GM18868 (cell line): ENCODE results near the gene CETN1.
A peak's percentile ranks its signal among the peaks of the same experiment; 100 is the strongest.

Experiments
- ATAC-seq: cut with Tn5 transposase; IDR thresholded peaks from one replicate; pipeline ENCODE4 v1.9.1; 2021; ENCODE audit warnings: mild to moderate bottlenecking, moderate library complexity; ENCODE audit not compliant: unreplicated experiment

Gene CETN1

GRCh38 chr18:574865-575645, 5.1 kb upstream of the CETN1 start:
- ATAC-seq: no peak

- ATAC-seq: no peak
Observed at GRCh38 chr18:576924-577323, 3.3 kb upstream of the CETN1 start.

GRCh38 chr18:577643-578375, 2.4 kb upstream of the CETN1 start:
- no peak for ATAC-seq

GRCh38 chr18:579238-579637, 942 bp upstream of the CETN1 start:
- no peak for ATAC-seq

GRCh38 chr18:581096-581495, 916 bp downstream of the CETN1 start:
- ATAC-seq: no peak

- ATAC-seq: no peak
Observed at GRCh38 chr18:582465-582864, 2.3 kb downstream of the CETN1 start.

- ATAC-seq: no peak
Observed at GRCh38 chr18:595068-595467, 14.9 kb downstream of the CETN1 start.

- ATAC-seq: no peak
Observed at GRCh38 chr18:595571-595970, 15.4 kb downstream of the CETN1 start.

- peak; percentile 67 for ATAC-seq
Observed at GRCh38 chr18:596288-596881, 16.2 kb downstream of the CETN1 start.

GRCh38 chr18:598124-598589, 18.0 kb downstream of the CETN1 start:
- no peak for ATAC-seq

- ATAC-seq: no peak
Observed at GRCh38 chr18:600107-600506, 19.9 kb downstream of the CETN1 start.

- ATAC-seq: no peak
Observed at GRCh38 chr18:604771-605170, 24.6 kb downstream of the CETN1 start.

GRCh38 chr18:607930-608329, 27.8 kb downstream of the CETN1 start:
- ATAC-seq: peak; percentile 93

- ATAC-seq: no peak
Observed at GRCh38 chr18:610214-610928, 30.2 kb downstream of the CETN1 start.

GRCh38 chr18:612156-612555, 32.0 kb downstream of the CETN1 start:
- ATAC-seq: no peak

GRCh38 chr18:614193-614592, 34.0 kb downstream of the CETN1 start:
- ATAC-seq: no peak

- ATAC-seq: no peak
Observed at GRCh38 chr18:615092-615521, 34.9 kb downstream of the CETN1 start.

GRCh38 chr18:615773-616172, 35.6 kb downstream of the CETN1 start:
- no peak for ATAC-seq

- ATAC-seq: no peak
Observed at GRCh38 chr18:616380-616995, 36.3 kb downstream of the CETN1 start.

GRCh38 chr18:617970-618504, 37.9 kb downstream of the CETN1 start:
- ATAC-seq: no peak
